Right cardiac atrium (tissue), 5 donors: ENCODE data around the gene BRD1. TPM values are rescaled to one million over a fixed set of nuclear protein-coding genes. Genes with fewer than 3 reads are reported as not detected.

Experiments used
- ATAC-seq, 2 donors: fragments of 200-7000 bp; cut with Tn5 transposase; one replicate each; pipeline versions ENCODE4 v1.8.0 to v1.9.1; 2020; ENCODE audit warnings: moderate library complexity in 2 of 2, mild to moderate bottlenecking in 1 of 2
- DNase-seq, 3 donors: peaks; one replicate each; pipeline ENCODE4 v3.0.0-alpha.2; 2020
- H3K27ac ChIP-seq: one replicate; pipeline ENCODE4 v1.5.1; 2013; ENCODE audit warnings: mild to moderate bottlenecking, low read length, control low read depth, moderate library complexity
- H3K27me3 ChIP-seq: one replicate; pipeline ENCODE4 v1.6.1; 2013; ENCODE audit not compliant: control insufficient read depth, insufficient read depth
- H3K4me1 ChIP-seq: one replicate; pipeline ENCODE4 v1.6.1; 2013; ENCODE audit warnings: low read length; ENCODE audit not compliant: control insufficient read depth, insufficient read depth
- H3K4me3 ChIP-seq: one replicate; pipeline ENCODE4 v1.5.1; 2013; ENCODE audit warnings: low read length, control low read depth
- H3K9me3 ChIP-seq: one replicate; pipeline ENCODE4 v1.6.1; 2013; ENCODE audit warnings: low read length; ENCODE audit not compliant: control insufficient read depth
- WGBS: extraction: QIAGEN DNeasy Blood & Tissue Kit; methylation state at CpG from one replicate; pipeline ENCODE4 v1.1.7; 2013; 5-methylcytosine and 5-hydroxymethylcytosine counted together
- intact Hi-C, 4 donors: fragments of 100-400 bp; cut with DNase I; formaldehyde crosslinking; loops; one replicate each; pipeline versions ENCODE4 v1.11.0 to v1.14.0; 2022 to 2023
- polyA plus RNA-seq: library from polyadenylated mRNA; stranded (reverse); fragments of 200-250 nt; gene quantifications from one replicate; pipeline ENCODE4 v1.2.3, GENCODE V29; 2013
- total RNA-seq, 4 donors: library from RNA; stranded (reverse); fragmentation: NEBNext Ultra II Directional; extraction: Animal tissue kit (Norgen Biotek cat#: 25700); gene quantifications; one replicate each; pipeline ENCODE4 v1.2.1, GENCODE V29; 2021
- donor health status: healthy with polysubstance abuse.
- donor health status: DM: no; HTN: yes; CAD: no.
- donor health status: DM: no; HTN: no; CAD: no.
- donor health status: DM: no; HTN: yes; CAD: no; lungs with severe emphysema.
- donor health status: DM: yes; HTN: yes; CAD: no.

BRD1 gene
- total and polyA plus RNA-seq, 5 donors: 16.3 to 19.4 (median 18.2) TPM

DNA sequence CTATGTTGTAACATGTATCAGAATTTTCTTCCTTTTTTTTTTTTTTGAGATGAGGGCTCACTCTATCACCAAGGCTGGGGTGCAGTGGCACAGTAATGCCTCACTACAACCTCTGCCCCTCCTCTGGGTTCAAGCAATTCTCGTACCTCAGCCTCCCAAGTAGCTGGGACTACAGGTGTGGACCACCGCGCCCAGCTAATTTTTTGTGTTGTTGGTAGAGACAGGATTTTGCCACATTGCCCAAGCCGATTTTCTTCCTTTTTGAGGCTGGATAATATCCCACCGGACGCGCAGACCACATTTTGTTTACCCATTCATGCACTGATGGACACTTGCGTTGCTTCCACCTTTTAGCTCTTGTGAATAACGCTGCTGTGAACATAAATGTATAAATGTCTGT is 97.0 kb downstream of the BRD1 start:
- H3K4me3 ChIP-seq: no peak overlapping the region
- H3K9me3 ChIP-seq: no peaks in the 10 kb centered on the region
- ATAC-seq: no peak
- H3K27me3 ChIP-seq: no peaks in the 10 kb centered on the region
- intact Hi-C loops: no loop called here
- no peaks in the 10 kb centered on the region for H3K4me1 ChIP-seq
- 91% methylated on average over 9 of the region's 9 CpGs for WGBS
- no peak overlapping the region for H3K27ac ChIP-seq
- no peak for DNase-seq

GRCh38 chr22:49728570-49729271 is 99.0 kb downstream of the BRD1 start:
- intact Hi-C loops: no loop called here
- Histone ChIP-seq H3K9me3 (no peaks in the 10 kb centered on the region), H3K4me3 (no peak overlapping the region), H3K27me3 (no peaks in the 10 kb centered on the region), H3K27ac (no peak overlapping the region), H3K4me1 (no peaks in the 10 kb centered on the region)
- DNase-seq: no peak
- ATAC-seq: no peak
- WGBS: 66% methylated on average over 31 of the region's 31 CpGs

DNA sequence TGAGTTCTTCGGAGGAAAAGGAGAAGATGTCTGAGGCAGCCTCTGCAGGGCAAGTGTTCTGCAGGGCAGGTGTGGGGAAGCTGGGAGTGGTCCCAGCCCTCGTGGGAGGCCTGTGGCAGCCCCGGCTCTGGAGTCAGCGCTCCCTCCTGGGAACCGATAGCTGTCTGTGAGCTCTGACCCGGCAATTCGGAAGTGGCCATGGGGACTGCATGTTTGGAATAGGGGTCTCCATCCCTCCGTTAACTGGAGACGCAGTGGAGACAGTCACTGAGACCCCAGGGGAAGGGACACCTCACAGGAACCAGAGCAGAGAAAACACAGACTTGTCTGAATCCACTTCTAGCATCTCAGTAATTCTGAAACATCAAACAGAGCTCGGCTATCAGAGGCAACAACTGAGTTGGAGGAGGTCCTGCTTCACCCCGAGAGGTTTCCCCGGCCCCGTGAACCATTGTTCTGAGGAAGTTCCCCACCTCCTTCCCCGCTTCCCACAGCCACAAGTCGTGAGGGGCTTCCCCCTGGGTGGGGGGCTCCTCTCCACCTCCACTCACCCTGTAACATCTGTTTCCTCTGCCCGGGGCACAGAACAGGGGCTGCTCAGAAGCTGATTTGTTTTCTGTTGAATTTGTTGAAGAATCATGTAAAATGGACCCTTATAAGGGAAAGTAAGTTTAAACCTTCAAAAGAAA is 99.6 kb downstream of the BRD1 start:
- intact Hi-C loops: no loop called here
- no peak overlapping the region for H3K27ac ChIP-seq
- DNase-seq (no peak), ATAC-seq (no peak)
- H3K9me3 ChIP-seq: no peaks in the 10 kb centered on the region
- H3K27me3 ChIP-seq: no peaks in the 10 kb centered on the region
- 40% methylated on average over 16 of the region's 16 CpGs for WGBS
- H3K4me1 ChIP-seq: no peaks in the 10 kb centered on the region
- H3K4me3 ChIP-seq: no peak overlapping the region

DNA sequence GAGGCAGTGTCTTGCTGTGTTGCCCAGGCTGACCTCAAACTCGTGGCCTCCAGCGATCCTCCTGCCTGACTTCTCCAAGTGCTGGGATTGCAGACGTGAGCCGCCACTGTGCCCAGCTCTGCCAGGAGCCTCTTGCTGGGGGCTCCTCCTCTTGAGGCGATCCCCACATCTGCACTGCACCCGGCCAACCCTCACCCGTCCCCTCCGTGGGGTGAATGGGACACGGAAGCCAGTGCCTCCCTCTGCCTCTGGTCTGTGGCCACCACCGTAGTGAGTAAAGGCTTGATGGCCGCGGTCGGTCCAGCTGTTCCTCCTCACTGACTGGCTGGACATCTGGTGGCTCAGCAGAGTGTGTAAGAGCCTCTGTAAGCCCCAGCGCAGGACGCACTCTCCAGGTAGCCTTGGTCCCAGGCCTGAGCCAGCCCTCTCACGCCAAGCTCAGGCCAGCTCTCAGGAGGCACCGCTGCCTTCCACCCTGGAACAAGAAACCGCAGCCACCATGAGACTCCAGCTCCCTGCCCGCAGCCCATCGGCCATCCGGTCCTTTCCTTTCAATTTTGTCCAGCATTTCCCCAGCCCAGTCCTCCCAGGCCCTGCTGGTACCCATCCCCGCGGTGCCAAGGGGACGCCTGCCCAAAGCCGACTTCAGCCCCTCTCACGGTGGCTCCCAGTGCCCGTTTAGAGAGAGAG is 100.3 kb downstream of the BRD1 start:
- H3K9me3 ChIP-seq: no peaks in the 10 kb centered on the region
- intact Hi-C loops: no loop called here
- H3K4me3 ChIP-seq: no peak overlapping the region
- H3K27me3 ChIP-seq: no peaks in the 10 kb centered on the region
- WGBS: 81% methylated on average over 27 of the region's 27 CpGs
- DNase-seq (no peak), ATAC-seq (no peak)
- H3K27ac ChIP-seq: no peak overlapping the region
- H3K4me1 ChIP-seq: no peaks in the 10 kb centered on the region

GRCh38 chr22:49726701-49727101 is 101.0 kb downstream of the BRD1 start:
- Histone ChIP-seq H3K9me3 (no peaks in the 10 kb centered on the region), H3K27ac (no peak overlapping the region), H3K4me3 (no peak overlapping the region), H3K4me1 (no peaks in the 10 kb centered on the region), H3K27me3 (no peaks in the 10 kb centered on the region)
- WGBS: 72% methylated on average over 17 of the region's 17 CpGs
- intact Hi-C loops: no loop called here
- DNase-seq: no peak
- no peak for ATAC-seq

- H3K9me3 ChIP-seq: no peaks in the 10 kb centered on the region
- DNase-seq (no peak), ATAC-seq (no peak)
- no peaks in the 10 kb centered on the region for H3K4me1 ChIP-seq
- H3K4me3 ChIP-seq: no peak overlapping the region
- H3K27me3 ChIP-seq: no peaks in the 10 kb centered on the region
- 78% methylated on average over 10 of the region's 10 CpGs for WGBS
- no peak overlapping the region for H3K27ac ChIP-seq
- intact Hi-C loops: no loop called here
Measured at GRCh38 chr22:49726022-49726681, 101.5 kb downstream of the BRD1 start.

DNA sequence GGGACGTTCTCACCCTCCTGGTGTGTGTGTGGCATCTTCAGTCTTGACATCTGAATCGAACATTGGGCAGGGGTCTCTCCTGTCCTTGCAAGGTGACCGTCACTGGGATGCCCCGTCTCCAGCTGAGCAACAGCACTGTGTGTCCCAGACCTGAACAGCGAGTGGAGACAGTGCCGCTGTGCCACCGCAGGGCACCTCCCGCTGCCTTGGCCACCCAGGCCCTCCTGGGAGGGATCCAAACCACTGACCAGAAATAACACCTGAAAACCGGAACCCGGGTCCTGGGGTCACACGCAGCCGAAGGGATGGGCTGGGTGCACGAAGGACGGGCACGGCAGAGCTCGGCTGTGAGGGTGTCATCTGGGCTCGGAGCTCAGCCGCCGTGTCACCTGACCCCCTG is 102.2 kb downstream of the BRD1 start:
- WGBS: 85% methylated on average over 19 of the region's 19 CpGs
- no peaks in the 10 kb centered on the region for H3K4me1 ChIP-seq
- H3K27ac ChIP-seq: no peak overlapping the region
- no peaks in the 10 kb centered on the region for H3K9me3 ChIP-seq
- DNase-seq (no peak), ATAC-seq (no peak)
- no peak overlapping the region for H3K4me3 ChIP-seq
- intact Hi-C loops: no loop called here
- H3K27me3 ChIP-seq: no peaks in the 10 kb centered on the region

DNA sequence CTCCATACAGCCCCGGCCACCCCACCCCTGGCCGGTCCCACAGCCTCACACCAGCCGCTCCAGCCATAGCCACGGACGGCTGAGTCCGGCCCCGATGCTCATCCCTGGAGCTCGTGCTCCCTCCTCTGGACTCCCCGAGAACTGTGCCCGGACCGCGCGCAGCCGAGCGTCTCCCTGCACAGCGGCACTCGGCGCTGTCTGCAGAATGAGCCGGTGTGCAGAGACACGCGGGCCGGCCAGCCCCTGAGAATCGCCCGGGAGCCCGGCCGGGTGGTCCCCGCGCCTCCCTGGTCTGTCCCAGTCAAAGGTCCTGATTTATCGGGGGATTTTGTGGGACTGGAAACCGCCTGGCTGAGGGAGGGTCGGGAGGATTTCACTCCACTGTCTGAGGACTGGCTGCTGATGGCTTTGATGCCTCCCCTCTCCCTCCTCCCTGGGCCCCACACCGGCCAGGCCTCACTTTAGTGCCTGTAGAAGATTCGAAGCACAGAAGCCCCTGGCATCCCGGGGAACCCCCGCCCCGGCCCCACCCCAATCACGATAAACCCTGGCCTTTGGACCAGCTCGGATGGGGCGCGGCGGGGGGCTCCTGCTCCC is 102.7 kb downstream of the BRD1 start:
- WGBS: 17% methylated on average over 41 of the region's 41 CpGs
- intact Hi-C loops: no loop called here

GRCh38 chr22:49724030-49724892 is 103.4 kb downstream of the BRD1 start:
- ATAC-seq: no peak
- Histone ChIP-seq H3K27ac (no peak overlapping the region), H3K9me3 (no peaks in the 10 kb centered on the region), H3K4me3 (no peak overlapping the region), H3K27me3 (no peaks in the 10 kb centered on the region), H3K4me1 (no peaks in the 10 kb centered on the region)
- intact Hi-C loops: no loop called here
- DNase-seq: no peak
- WGBS: 43% methylated on average over 54 of the region's 54 CpGs

More for the DNA sequence above, 102.7 kb downstream of the BRD1 start:
- Histone ChIP-seq H3K27me3 (no peaks in the 10 kb centered on the region), H3K27ac (no peak overlapping the region), H3K9me3 (no peaks in the 10 kb centered on the region), H3K4me3 (no peak overlapping the region), H3K4me1 (no peaks in the 10 kb centered on the region)
- peak; percentile 68 to 90 for ATAC-seq
- DNase-seq: peak; percentile 49 to 81 (median 80)

DNA sequence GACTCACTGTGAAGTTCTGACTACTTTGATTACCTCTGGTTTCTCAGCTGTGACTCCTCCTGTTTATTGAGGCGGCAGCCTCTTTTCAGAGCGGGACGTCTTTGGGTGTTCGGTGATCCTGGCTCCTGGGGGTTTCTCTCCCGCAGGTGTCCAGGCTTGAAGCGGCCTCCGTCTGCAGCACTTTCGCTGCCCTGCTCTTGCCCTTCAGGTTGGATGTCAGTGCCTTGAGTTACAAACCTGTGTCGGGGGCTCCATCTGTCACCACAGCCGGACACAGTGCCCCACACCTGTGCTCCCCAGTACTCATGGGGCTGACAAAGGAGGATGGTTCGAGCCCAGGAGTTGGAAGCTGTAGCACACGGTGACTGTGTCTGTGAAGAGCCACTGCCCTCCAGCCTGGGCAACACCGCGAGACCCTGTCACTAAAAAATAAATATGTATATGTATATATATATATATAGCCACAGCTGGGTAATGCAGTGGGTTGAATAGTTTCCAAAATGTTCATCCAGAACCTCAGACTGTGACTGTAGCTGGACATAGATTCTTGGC is 104.1 kb downstream of the BRD1 start:
- Histone ChIP-seq H3K27me3 (no peaks in the 10 kb centered on the region), H3K4me1 (no peaks in the 10 kb centered on the region), H3K9me3 (no peaks in the 10 kb centered on the region), H3K4me3 (no peak overlapping the region), H3K27ac (no peak overlapping the region)
- DNase-seq (no peak), ATAC-seq (no peak)
- intact Hi-C loops: no loop called here
- WGBS: 86% methylated on average over 14 of the region's 14 CpGs
